GM19438 (cell line): ENCODE results near the gene HOXA2.

Experiments used
- ATAC-seq: cut with Tn5 transposase; IDR thresholded peaks from one replicate; pipeline ENCODE4 v1.9.1; 2021; ENCODE audit warnings: low read depth; ENCODE audit not compliant: unreplicated experiment

Gene HOXA2

GRCh38 chr7:27083646-27084045 is 18.8 kb downstream of the HOXA2 start:
- ATAC-seq, result no peak

- ATAC-seq, result no peak
These were observed 20.3 kb downstream of the HOXA2 start for GRCh38 chr7:27082171-27082570.

GRCh38 chr7:27080844-27081436 is 21.5 kb downstream of the HOXA2 start:
- ATAC-seq, result no peak

GRCh38 chr7:27079234-27079975 is 23.1 kb downstream of the HOXA2 start:
- no peak for ATAC-seq

- ATAC-seq, result no peak
These were observed 23.8 kb downstream of the HOXA2 start for GRCh38 chr7:27078616-27079233.

GRCh38 chr7:27073076-27073475 is 29.4 kb downstream of the HOXA2 start:
- no peak for ATAC-seq

- ATAC-seq, result no peak
These were observed 30.7 kb downstream of the HOXA2 start for GRCh38 chr7:27071622-27072390.

- no peak for ATAC-seq
These were observed 34.2 kb downstream of the HOXA2 start for GRCh38 chr7:27068259-27068658.

- ATAC-seq, result no peak
These were observed 36.3 kb downstream of the HOXA2 start for GRCh38 chr7:27066148-27066547.

GRCh38 chr7:27065709-27066108 is 36.8 kb downstream of the HOXA2 start:
- no peak for ATAC-seq

GRCh38 chr7:27064661-27065060 is 37.8 kb downstream of the HOXA2 start:
- ATAC-seq, result no peak

- no peak for ATAC-seq
These were observed 38.3 kb downstream of the HOXA2 start for GRCh38 chr7:27064159-27064558.

- no peak for ATAC-seq
These were observed 39.5 kb downstream of the HOXA2 start for GRCh38 chr7:27062946-27063345.

- ATAC-seq, result no peak
These were observed 49.3 kb downstream of the HOXA2 start for GRCh38 chr7:27053153-27053552.

GRCh38 chr7:27051451-27051850 is 51.0 kb downstream of the HOXA2 start:
- ATAC-seq, result no peak
